Osteocyte (in vitro differentiated cells): ENCODE data around the gene UNK. TPM values are rescaled to one million over a fixed set of nuclear protein-coding genes. Genes with fewer than 3 reads are reported as not detected.
"Not testable (repeated sequence)": the region's sequence is repeated elsewhere in the genome, so short reads cannot be mapped to it uniquely, and the experiment has no call there.

ENCODE experiments used
- DNase-seq: peaks from one replicate; pipeline ENCODE4 v3.0.0; 2021; ENCODE audit warnings: mixed read lengths; ENCODE audit not compliant: unreplicated experiment; ENCODE audit errors: extremely low spot score
- H3K27ac Mint-ChIP-seq: one replicate; pipeline ENCODE4 v1.8.0; 2021; ENCODE audit warnings: mild to moderate bottlenecking, mixed read lengths; ENCODE audit not compliant: unreplicated experiment
- H3K27me3 Mint-ChIP-seq: one replicate; pipeline ENCODE4 v1.8.0; 2021; ENCODE audit warnings: mixed read lengths; ENCODE audit not compliant: unreplicated experiment
- H3K36me3 Mint-ChIP-seq: one replicate; pipeline ENCODE4 v1.8.0; 2021; ENCODE audit warnings: mixed read lengths; ENCODE audit not compliant: unreplicated experiment
- H3K4me1 Mint-ChIP-seq: one replicate; pipeline ENCODE4 v1.8.0; 2021; ENCODE audit warnings: mixed read lengths; ENCODE audit not compliant: unreplicated experiment
- H3K4me3 Mint-ChIP-seq: one replicate; pipeline ENCODE4 v1.8.0; 2021; ENCODE audit warnings: mild to moderate bottlenecking, moderate library complexity, mixed read lengths; ENCODE audit not compliant: unreplicated experiment
- H3K9me3 Mint-ChIP-seq: one replicate; pipeline ENCODE4 v1.8.0; 2021; ENCODE audit warnings: mixed read lengths; ENCODE audit not compliant: unreplicated experiment
- total RNA-seq: library from RNA; stranded (reverse); gene quantifications from 2 replicates; pipeline ENCODE4 v1.2.1, GENCODE V29; 2021
- TF ChIP-seq, protein P1 (sequence below): fragments of 200-600 bp; sonication (generic); IDR thresholded peaks from 2 replicates; pipeline ENCODE4 v1.5.0; 2021; ENCODE audit warnings: antibody characterized with exemption, mild to moderate bottlenecking, moderate library complexity

Gene UNK
- total RNA-seq, 1 donor from 2014 or later = 38.2 TPM

DNA sequence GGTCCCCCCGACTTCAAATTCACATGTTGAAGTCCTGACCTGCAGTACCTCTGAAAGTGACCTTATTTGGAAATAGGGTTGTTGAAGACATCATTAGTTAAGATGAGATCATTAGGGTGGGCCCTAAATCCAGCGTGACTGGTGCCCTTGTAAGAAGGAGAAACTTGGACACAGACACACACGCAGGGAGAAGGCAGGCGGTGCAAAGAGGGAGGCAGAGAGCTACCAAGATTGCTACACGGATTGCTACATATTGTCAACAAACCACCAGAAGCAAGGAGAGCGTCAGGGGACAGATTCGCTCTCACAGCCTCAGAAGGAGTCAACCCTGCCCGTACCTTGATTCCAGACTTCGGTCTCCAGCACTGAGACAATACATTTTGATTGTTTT, 77.3 kb downstream of the UNK start:
- TF ChIP-seq, protein P1, sequence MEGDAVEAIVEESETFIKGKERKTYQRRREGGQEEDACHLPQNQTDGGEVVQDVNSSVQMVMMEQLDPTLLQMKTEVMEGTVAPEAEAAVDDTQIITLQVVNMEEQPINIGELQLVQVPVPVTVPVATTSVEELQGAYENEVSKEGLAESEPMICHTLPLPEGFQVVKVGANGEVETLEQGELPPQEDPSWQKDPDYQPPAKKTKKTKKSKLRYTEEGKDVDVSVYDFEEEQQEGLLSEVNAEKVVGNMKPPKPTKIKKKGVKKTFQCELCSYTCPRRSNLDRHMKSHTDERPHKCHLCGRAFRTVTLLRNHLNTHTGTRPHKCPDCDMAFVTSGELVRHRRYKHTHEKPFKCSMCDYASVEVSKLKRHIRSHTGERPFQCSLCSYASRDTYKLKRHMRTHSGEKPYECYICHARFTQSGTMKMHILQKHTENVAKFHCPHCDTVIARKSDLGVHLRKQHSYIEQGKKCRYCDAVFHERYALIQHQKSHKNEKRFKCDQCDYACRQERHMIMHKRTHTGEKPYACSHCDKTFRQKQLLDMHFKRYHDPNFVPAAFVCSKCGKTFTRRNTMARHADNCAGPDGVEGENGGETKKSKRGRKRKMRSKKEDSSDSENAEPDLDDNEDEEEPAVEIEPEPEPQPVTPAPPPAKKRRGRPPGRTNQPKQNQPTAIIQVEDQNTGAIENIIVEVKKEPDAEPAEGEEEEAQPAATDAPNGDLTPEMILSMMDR = no peak
- Mint-ChIP-seq H3K4me1 (peaks cover 20% of the 10 kb centered on the region), H3K9me3 (no peaks in the 10 kb centered on the region), H3K27me3 (no peaks in the 10 kb centered on the region), H3K4me3 (no peak overlapping the region), H3K27ac (no peak overlapping the region), H3K36me3 (no peaks in the 10 kb centered on the region)
- DNase-seq = no peak

- H3K27me3 Mint-ChIP-seq = no peaks in the 10 kb centered on the region
Measured at GRCh38 chr17:75864448-75864871, 79.9 kb downstream of the UNK start.

DNA sequence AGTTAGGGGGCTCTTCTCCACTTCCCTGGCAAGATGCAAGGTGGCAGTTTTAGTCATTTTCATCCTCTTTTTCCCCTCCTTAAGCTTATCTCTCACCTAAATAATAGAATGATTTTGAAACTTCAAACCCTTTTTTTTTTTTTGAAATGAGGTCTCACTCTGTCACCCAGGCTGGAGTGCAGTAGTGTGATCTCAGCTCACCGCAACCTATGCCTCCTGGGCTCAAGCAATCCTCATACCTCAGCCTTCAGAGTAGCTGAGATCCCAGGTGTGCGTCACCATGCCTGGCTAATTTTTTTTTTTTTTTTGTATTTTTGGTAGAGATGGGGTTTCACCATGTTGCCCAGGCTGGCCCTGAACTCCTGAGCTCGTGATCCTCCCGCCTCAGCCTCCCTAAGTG, 80.3 kb downstream of the UNK start:
- Mint-ChIP-seq H3K4me1 (peaks cover 31% of the 10 kb centered on the region), H3K27ac (peak overlapping the region; percentile 97)
- not testable (repeated sequence) for H3K36me3 Mint-ChIP-seq, H3K9me3 Mint-ChIP-seq, DNase-seq, H3K27me3 Mint-ChIP-seq, H3K4me3 Mint-ChIP-seq

More at GRCh38 chr17:75864448-75864871, 79.9 kb downstream of the UNK start:
- Mint-ChIP-seq H3K4me1 (peaks cover 27% of the 10 kb centered on the region), H3K9me3 (no peaks in the 10 kb centered on the region), H3K27ac (peak overlapping the region; percentile 97), H3K36me3 (no peaks in the 10 kb centered on the region), H3K4me3 (no peak overlapping the region)
- DNase-seq = peak; percentile 93
- TF ChIP-seq, protein P1 = no peak

DNA sequence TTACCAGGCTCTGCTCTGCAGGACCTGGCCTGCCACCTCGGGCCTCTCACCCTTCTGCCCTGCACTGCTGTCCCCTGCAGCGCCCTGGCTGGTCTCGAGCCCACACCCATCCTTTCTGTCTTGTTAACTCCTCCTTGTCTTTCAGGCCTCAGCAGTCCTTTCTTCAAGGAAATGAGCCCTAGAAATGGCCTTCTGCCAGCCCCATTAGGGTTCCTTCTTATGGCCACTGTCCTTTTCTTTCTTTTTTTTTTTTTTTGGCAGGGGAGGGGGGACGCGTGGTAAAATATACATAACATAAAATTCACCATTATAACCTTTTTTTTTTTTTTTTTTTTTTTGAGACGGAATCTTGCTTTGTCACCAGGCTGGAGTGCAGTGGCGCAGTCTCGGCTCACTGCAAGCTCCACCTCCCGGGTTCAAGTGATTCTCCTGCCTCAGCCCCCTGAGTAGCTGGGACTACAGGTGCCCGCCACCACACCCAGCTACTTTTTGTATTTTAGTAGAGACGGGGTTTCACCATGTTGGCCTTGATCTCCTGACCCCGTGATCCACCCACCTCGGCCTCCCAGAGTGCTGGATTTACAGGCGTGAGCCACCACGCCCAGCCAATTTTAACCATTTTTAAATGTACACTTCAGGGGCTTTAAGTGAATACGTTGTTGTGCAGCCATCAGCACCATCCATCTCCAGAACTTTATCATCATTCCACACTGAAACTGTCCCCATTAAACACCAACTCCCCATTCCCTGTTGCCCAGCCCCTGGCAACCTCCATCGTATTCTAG, 81.0 kb downstream of the UNK start:
- H3K36me3 Mint-ChIP-seq, DNase-seq, H3K9me3 Mint-ChIP-seq, H3K4me3 Mint-ChIP-seq, H3K27me3 Mint-ChIP-seq: not testable (repeated sequence)
- Mint-ChIP-seq H3K4me1 (peaks cover 37% of the 10 kb centered on the region), H3K27ac (peak overlapping the region; percentile 97)

DNA sequence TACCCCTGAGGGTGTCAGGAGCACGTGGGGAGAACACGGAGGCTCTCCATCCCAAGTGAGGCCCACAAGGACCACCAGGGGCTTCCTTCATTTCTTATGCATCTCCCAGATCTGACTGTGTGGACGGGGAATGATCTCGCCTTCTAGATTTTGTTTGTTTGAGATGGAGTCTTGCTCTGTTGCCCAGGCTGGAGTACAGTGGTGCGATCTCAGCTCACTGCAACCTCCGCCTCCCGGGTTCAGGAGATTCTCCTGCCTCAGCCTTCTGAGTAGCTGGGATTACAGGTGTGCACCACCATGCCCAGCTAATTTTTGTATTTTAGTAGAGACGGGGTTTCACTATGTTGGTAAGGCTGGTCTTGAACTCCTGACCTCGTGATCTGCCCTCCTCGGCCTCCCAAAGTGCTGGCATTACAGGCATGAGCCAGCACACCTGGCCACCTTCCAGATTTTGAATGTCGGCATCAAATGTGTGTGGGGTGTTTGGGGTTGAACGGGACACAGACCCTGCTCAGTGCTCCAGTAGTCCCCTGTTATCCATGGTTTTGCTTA, 84.2 kb downstream of the UNK start:
- H3K36me3 Mint-ChIP-seq, H3K9me3 Mint-ChIP-seq, DNase-seq, H3K27me3 Mint-ChIP-seq, H3K4me3 Mint-ChIP-seq: not testable (repeated sequence)
- H3K4me1 Mint-ChIP-seq = peaks cover 58% of the 10 kb centered on the region
- H3K27ac Mint-ChIP-seq = peak overlapping the region; percentile 59

DNA sequence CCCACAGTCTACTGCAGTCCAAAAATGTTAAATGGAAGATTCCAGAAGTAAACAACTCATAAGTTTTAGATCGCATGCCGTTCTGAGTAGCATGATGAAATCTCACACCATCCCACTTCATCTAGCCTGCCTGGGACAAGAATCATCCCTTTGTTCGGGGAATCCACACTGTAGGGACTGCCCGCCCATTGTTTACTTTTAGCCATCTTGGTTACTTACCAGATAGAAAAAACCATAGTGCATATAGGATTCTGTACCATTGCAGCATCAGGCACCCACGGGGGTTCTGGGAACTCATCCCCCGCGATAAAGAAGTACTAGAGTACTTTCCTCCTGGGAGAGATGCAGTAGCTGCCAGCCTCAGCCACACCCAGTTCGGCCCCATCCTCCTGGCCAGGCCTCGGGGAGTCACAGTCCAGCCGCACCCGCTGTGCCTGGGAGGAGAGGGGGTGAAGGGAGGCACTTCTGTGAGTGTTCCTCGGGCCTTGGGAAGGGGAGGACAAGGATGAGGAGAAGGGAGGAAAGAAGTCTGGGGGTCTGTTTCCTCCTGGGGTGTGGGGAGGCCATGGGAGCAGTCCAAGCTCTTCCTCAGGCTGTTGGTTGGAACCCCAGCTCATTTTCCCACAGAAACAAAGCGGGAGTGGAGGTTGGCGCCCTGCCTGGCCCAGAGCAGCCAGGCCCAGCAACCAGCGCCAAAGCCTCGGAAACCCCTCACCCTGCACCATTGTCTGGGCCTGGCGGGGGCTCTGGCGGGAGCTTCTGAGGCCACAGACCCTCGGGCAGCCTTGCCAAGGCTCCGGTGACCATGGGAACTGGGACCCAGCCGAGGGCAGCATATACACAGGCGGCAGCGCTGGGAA, 84.9 kb downstream of the UNK start:
- TF ChIP-seq, protein P1 = no peak
- Mint-ChIP-seq H3K27ac (peak overlapping the region; percentile 59), H3K9me3 (no peaks in the 10 kb centered on the region), H3K4me3 (no peak overlapping the region), H3K27me3 (no peaks in the 10 kb centered on the region), H3K4me1 (peaks cover 58% of the 10 kb centered on the region), H3K36me3 (peaks cover 2% of the 10 kb centered on the region)
- DNase-seq = no peak

DNA sequence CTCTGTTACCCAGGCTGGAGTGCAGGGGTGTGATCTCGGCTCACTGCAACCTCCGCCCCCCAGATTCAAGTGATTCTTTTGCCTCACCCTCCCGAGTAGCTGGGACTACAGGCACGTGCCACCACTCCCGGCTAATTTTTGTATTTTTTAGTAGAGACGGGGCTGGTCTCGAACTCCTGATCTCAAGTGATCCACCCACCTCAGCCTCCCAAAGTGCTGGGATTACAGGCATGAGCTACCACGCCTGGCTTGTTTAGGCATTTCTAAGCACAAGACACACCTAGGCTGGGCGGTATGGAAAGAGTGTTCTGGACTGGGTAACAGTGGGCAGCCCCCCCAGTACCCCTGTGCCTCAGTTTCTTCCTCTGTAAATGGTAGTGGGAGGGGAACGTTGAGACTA, 85.6 kb downstream of the UNK start:
- not testable (repeated sequence) for DNase-seq, H3K4me3 Mint-ChIP-seq, H3K27me3 Mint-ChIP-seq, H3K36me3 Mint-ChIP-seq, H3K9me3 Mint-ChIP-seq
- H3K4me1 Mint-ChIP-seq = peaks cover 56% of the 10 kb centered on the region
- peak overlapping the region; percentile 59 for H3K27ac Mint-ChIP-seq
